MM.1S (cell line): ENCODE results near the gene CCL13.

Experiments used
- EZH2 ChIP-seq: fragments of 300-600 bp; sonication (generic); optimal IDR thresholded peaks from 2 replicates; pipeline ENCODE3; 2017; ENCODE audit warnings: low read depth, mild to moderate bottlenecking, antibody characterized with exemption, low read length, mixed read lengths
- EZH2phosphoT487 ChIP-seq: fragments of 300-600 bp; sonication (generic); IDR thresholded peaks from 2 replicates; pipeline ENCODE4 v1.6.1; 2018; ENCODE audit warnings: antibody characterized with exemption, low read length
- TF ChIP-seq, protein P1 (sequence below): fragments of 300-600 bp; sonication (generic); IDR thresholded peaks from 2 replicates; pipeline ENCODE4 v1.5.1; 2016; ENCODE audit warnings: antibody characterized with exemption, low read length, mixed read lengths

DNA sequence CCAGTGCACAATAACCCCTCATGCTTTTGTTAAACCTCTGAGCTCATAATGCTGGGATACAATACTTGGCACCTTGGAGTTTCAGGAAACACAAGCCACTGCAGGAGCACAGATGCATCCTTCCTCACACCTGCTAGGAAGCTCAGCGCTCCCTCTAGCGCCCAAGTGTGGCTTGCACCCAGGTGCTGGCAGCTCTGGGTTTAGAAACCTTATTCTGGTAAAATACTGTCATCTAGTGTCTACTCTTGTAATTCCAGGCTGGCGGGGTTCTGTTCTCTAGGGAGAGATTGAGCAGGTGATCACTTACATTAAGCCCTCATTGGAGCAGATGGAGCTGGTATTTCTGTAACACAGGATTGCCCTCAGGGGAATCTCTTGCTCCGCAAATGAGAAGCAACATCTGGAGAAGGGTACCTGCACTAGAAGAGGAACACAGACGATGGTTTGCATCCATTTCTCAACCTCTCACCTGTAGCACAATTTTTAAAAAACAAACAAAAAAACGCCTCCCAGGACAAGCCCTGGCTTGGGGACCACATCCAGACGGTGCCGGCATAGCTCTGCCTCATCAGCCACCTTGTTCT, 5.3 kb downstream of the CCL13 start:
- TF ChIP-seq, protein P1, sequence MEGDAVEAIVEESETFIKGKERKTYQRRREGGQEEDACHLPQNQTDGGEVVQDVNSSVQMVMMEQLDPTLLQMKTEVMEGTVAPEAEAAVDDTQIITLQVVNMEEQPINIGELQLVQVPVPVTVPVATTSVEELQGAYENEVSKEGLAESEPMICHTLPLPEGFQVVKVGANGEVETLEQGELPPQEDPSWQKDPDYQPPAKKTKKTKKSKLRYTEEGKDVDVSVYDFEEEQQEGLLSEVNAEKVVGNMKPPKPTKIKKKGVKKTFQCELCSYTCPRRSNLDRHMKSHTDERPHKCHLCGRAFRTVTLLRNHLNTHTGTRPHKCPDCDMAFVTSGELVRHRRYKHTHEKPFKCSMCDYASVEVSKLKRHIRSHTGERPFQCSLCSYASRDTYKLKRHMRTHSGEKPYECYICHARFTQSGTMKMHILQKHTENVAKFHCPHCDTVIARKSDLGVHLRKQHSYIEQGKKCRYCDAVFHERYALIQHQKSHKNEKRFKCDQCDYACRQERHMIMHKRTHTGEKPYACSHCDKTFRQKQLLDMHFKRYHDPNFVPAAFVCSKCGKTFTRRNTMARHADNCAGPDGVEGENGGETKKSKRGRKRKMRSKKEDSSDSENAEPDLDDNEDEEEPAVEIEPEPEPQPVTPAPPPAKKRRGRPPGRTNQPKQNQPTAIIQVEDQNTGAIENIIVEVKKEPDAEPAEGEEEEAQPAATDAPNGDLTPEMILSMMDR, result peak; percentile 100
- TF ChIP-seq EZH2 (no peak), EZH2phosphoT487 (no peak)
